Measurements from ENCODE around the gene MGAT4B. TPM values are rescaled to one million over a fixed set of nuclear protein-coding genes. Genes with fewer than 3 reads are reported as not detected.
A peak's percentile ranks its signal among the peaks of the same experiment; 100 is the strongest.

Gene MGAT4B
- total RNA-seq, 2 experiments from 2014 or later, result 95.8 to 96.8 TPM

DNA sequence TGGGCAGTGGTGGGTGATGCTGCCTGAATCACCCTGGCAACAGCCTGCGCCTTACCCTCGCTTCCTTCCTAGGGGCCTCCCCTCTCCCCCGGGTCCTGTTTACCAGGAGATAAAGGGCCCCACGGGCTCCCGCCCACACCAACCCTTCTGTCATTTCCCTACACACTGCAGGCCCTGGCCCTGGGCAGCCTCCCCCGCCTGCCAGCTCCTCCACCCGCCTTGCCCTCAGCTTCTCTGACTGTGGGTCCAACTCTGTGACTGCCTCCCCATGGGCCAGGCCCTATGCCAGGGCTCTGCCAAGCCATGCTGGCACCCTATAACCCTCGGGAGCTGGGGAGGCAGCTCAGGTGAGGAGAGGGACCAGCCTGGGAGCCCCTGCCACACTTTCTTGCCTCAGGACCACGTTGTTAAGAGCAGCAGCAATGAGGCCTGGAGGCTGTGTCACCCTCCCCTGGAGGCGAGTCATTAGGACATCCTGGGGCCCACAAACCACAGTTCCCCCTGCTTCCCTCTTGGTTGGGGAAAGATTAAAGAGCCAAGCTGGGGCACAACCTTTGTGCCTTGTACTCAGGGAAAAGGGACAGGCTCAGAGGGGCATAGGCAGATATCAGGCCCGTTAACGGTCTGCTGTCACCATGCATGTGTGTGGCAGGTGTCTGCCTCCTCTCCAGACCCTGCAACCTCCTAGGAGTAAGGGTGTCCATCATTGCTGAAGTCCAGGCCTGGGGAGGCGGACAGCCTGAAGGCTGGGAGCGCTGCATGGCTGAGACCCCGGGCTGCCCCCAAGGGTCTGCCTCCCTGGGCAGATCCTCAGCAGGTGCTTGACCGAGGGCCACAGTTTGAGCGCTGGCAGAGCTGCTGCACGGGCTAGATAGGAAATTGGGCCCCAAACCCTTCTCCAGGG, 2.8 kb downstream of the MGAT4B start:
- H3K4me1 Mint-ChIP-seq (ENCODE audit: low read depth), result peaks cover 33% of the 10 kb centered on the region
- H3K27me3 Mint-ChIP-seq, result no peaks in the 10 kb centered on the region
- CTCF ChIA-PET, result interaction anchor here (0.8 to 2.4 kb wide), 3 partner anchors 9 to 41 kb away, joined by 3 to 9 read pairs (median 4); partner anchors contain the start of gene SQSTM1
- peak; percentile 87 for DNase-seq
- no peaks in the 10 kb centered on the region for H3K9me3 Mint-ChIP-seq
- H3K4me3 Mint-ChIP-seq, result peak overlapping the region; percentile 86
- H3K27ac Mint-ChIP-seq, result peak overlapping the region; percentile 85
- intact Hi-C loops (cut with micrococcal nuclease), result loop anchor here (1.0 to 5.0 kb wide), 8 partner anchors 15 to 287 kb away; partner anchors contain the start of genes HNRNPH1, MAML1 and MRNIP
- H3K36me3 Mint-ChIP-seq, result peaks cover 22% of the 10 kb centered on the region
- POLR2A ChIA-PET, result interaction anchor here (0.9 to 3.9 kb wide), 2 partner anchors 16 to 103 kb away, joined by 3 to 19 read pairs; partner anchors contain the start of gene SQSTM1

DNA sequence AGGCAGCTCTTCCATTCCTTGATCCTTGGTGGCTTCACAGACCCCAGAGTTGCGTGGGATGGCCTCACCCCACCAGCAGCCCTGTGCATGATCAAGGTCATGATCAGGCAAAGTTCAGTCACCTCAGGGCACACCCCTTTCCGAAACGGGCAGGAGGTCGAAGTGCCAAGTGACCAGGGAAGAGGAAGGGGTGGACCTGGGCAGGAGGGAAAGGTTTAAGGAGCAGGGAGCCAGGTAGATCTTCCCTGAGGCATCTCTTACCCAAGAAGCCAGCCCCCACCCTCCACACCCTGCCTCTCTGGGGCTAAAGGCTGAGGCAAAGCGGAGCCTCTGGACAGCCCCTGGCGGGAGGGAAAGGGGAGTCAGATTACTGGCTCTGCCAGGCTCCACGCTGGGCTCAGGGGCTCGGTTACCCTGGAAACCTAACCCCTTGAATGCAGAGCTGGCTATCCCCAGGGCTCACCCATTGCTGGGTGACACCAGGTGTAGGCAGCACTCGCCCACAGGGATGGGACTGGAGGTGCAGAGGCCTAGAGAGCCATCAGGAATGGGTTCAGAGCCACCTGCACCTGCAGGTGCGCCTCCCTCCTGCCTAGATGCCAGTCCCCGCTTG, 3.6 kb downstream of the MGAT4B start:
- ChIA-PET POLR2A (interaction anchor here (1.4 to 3.9 kb wide), 3 partner anchors 17 to 56 kb away, joined by 4 to 19 read pairs (median 4); partner anchors contain the start of genes MRNIP and SQSTM1), CTCF (interaction anchor here (1.0 to 2.4 kb wide), 8 partner anchors 8 to 122 kb away, joined by 3 to 11 read pairs (median 6); partner anchors contain the start of genes CBY3, LTC4S and SQSTM1)
- Mint-ChIP-seq H3K4me1 (ENCODE audit: low read depth) (peaks cover 33% of the 10 kb centered on the region), H3K36me3 (peaks cover 23% of the 10 kb centered on the region), H3K4me3 (no peak overlapping the region), H3K9me3 (no peaks in the 10 kb centered on the region), H3K27ac (peak overlapping the region; percentile 40), H3K27me3 (no peaks in the 10 kb centered on the region)
- intact Hi-C loops (cut with micrococcal nuclease), result loop anchor here (2.0 to 5.0 kb wide), 4 partner anchors 34 to 181 kb away; partner anchors contain the start of gene HNRNPH1
- no peak for DNase-seq

DNA sequence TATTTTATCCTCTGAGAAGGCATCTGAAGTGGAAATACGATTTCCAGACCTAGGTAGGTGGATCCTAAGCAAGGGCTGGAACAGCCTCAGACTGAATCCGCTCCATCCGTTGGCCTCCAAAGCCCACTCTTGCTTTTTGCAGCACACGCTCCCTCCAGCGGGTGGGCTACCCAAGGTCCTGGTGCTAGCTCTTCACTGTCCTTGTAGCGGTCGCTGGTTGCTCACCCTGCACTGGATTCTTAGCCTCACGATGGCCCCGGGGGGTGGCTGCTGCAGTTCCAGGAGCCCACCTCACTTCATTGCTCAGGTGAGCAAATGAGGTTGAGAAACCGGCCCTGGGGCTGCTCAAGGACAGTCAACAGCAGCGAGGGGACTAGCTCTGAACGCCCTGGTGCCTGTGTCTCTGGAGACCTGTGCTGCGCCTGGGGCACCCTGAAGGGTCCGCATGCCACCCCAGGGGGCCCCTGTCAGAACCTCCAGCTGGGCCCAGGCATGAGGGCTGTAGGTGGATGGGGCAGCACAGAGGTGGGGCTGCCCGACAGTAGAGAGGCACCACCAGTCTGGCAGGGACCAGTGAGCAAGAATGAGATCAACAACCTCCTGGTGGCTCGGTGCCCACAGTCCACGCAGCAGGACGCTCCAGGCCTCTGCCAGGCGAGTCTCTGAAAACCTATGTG, 4.3 kb downstream of the MGAT4B start:
- peaks cover 33% of the 10 kb centered on the region for H3K4me1 Mint-ChIP-seq (ENCODE audit: low read depth)
- no peaks in the 10 kb centered on the region for H3K9me3 Mint-ChIP-seq
- H3K27me3 Mint-ChIP-seq, result no peaks in the 10 kb centered on the region
- intact Hi-C loops (cut with micrococcal nuclease), result loop anchor here (2.0 to 5.0 kb wide), 4 partner anchors 35 to 180 kb away; partner anchors contain the start of gene HNRNPH1
- H3K4me3 Mint-ChIP-seq, result no peak overlapping the region
- H3K36me3 Mint-ChIP-seq, result peaks cover 23% of the 10 kb centered on the region
- DNase-seq, result no peak
- peak overlapping the region; percentile 40 for H3K27ac Mint-ChIP-seq
- ChIA-PET CTCF (interaction anchor here (0.6 to 2.4 kb wide), 25 partner anchors 9 to 289 kb away, joined by 3 to 17 read pairs (median 5); partner anchors contain the start of genes CBY3, LTC4S, MAML1 and MRNIP), POLR2A (interaction anchor here (1.0 to 1.4 kb wide), 5 partner anchors 11 to 56 kb away, joined by 3 to 4 read pairs (median 3); partner anchors contain the start of genes MRNIP and SQSTM1)

GRCh38 chr5:179801304-179802206, 5.1 kb downstream of the MGAT4B start:
- H3K36me3 Mint-ChIP-seq, result peaks cover 27% of the 10 kb centered on the region
- no peak overlapping the region for H3K4me3 Mint-ChIP-seq
- no peaks in the 10 kb centered on the region for H3K27me3 Mint-ChIP-seq
- DNase-seq, result peak; percentile 90
- CTCF ChIA-PET, result interaction anchor here (0.6 to 2.4 kb wide), 28 partner anchors 8 to 290 kb away, joined by 3 to 17 read pairs (median 5); partner anchors contain the start of genes CBY3, LTC4S, MAML1 and MRNIP
- intact Hi-C loops (cut with micrococcal nuclease), result loop anchor here (2.0 to 5.0 kb wide), 4 partner anchors 36 to 179 kb away; partner anchors contain the start of gene HNRNPH1
- peak overlapping the region; percentile 8 for H3K27ac Mint-ChIP-seq
- POLR2A ChIA-PET, result interaction anchor here (1.0 to 1.4 kb wide), 5 partner anchors 12 to 57 kb away, joined by 3 to 4 read pairs (median 3); partner anchors contain the start of genes MRNIP and SQSTM1
- no peaks in the 10 kb centered on the region for H3K9me3 Mint-ChIP-seq
- peaks cover 38% of the 10 kb centered on the region for H3K4me1 Mint-ChIP-seq (ENCODE audit: low read depth)

GRCh38 chr5:179800696-179801201, 5.9 kb downstream of the MGAT4B start:
- POLR2A ChIA-PET, result no interaction called here
- Mint-ChIP-seq H3K27me3 (no peaks in the 10 kb centered on the region), H3K4me3 (no peak overlapping the region), H3K27ac (no peak overlapping the region), H3K9me3 (no peaks in the 10 kb centered on the region), H3K4me1 (ENCODE audit: low read depth) (peaks cover 39% of the 10 kb centered on the region), H3K36me3 (peaks cover 27% of the 10 kb centered on the region)
- DNase-seq, result no peak
- intact Hi-C loops (cut with micrococcal nuclease), result loop anchor here (5.0 kb wide), 3 partner anchors 37 to 178 kb away; partner anchors contain the start of gene HNRNPH1
- CTCF ChIA-PET, result interaction anchor here (0.7 to 2.1 kb wide), 2 partner anchors 19 to 95 kb away, joined by 3 to 11 read pairs; partner anchors contain the start of gene SQSTM1

GRCh38 chr5:179800071-179800695, 6.5 kb downstream of the MGAT4B start:
- H3K27ac Mint-ChIP-seq, result no peak overlapping the region
- POLR2A ChIA-PET, result no interaction called here
- intact Hi-C loops (cut with micrococcal nuclease), result loop anchor here (5.0 kb wide), 3 partner anchors 37 to 178 kb away; partner anchors contain the start of gene HNRNPH1

GRCh38 chr5:179799644-179799973, 7.1 kb downstream of the MGAT4B start:
- Mint-ChIP-seq H3K4me3 (no peak overlapping the region), H3K27me3 (no peaks in the 10 kb centered on the region), H3K9me3 (no peaks in the 10 kb centered on the region), H3K27ac (no peak overlapping the region), H3K4me1 (ENCODE audit: low read depth) (peaks cover 37% of the 10 kb centered on the region), H3K36me3 (peaks cover 21% of the 10 kb centered on the region)
- intact Hi-C loops (cut with micrococcal nuclease), result loop anchor here (10.0 kb wide), 1 partner anchor 245 kb away; the partner anchor contains the start of gene RUFY1
- ChIA-PET CTCF (no interaction called here), POLR2A (no interaction called here)
- DNase-seq, result no peak

More at GRCh38 chr5:179800071-179800695, 6.5 kb downstream of the MGAT4B start:
- Mint-ChIP-seq H3K9me3 (no peaks in the 10 kb centered on the region), H3K27me3 (no peaks in the 10 kb centered on the region), H3K4me1 (ENCODE audit: low read depth) (peaks cover 37% of the 10 kb centered on the region), H3K4me3 (no peak overlapping the region), H3K36me3 (peaks cover 25% of the 10 kb centered on the region)
- no peak for DNase-seq
- CTCF ChIA-PET, result interaction anchor here (0.7 kb wide), 1 partner anchor 96 kb away, joined by 3 read pairs; no protein-coding TSS in a partner anchor

- CTCF ChIA-PET, result interaction anchor here (0.9 kb wide), 2 partner anchors 59 to 65 kb away, joined by 3 read pairs; no protein-coding TSS in a partner anchor
- DNase-seq, result no peak
- intact Hi-C loops (cut with micrococcal nuclease), result loop anchor here (10.0 kb wide), 1 partner anchor 244 kb away; the partner anchor contains the start of gene RUFY1
- POLR2A ChIA-PET, result no interaction called here
- Mint-ChIP-seq H3K4me3 (no peak overlapping the region), H3K27ac (no peak overlapping the region), H3K36me3 (peaks cover 21% of the 10 kb centered on the region), H3K9me3 (no peaks in the 10 kb centered on the region), H3K4me1 (ENCODE audit: low read depth) (peaks cover 36% of the 10 kb centered on the region), H3K27me3 (no peaks in the 10 kb centered on the region)
Observed at GRCh38 chr5:179798771-179799643, 7.7 kb downstream of the MGAT4B start.

- POLR2A ChIA-PET, result no interaction called here
- Mint-ChIP-seq H3K4me1 (ENCODE audit: low read depth) (peaks cover 36% of the 10 kb centered on the region), H3K9me3 (no peaks in the 10 kb centered on the region), H3K27ac (no peak overlapping the region), H3K36me3 (peaks cover 21% of the 10 kb centered on the region), H3K27me3 (no peaks in the 10 kb centered on the region), H3K4me3 (no peak overlapping the region)
- CTCF ChIA-PET, result interaction anchor here (0.9 to 5.2 kb wide), 5 partner anchors 9 to 117 kb away, joined by 3 to 46 read pairs (median 3); partner anchors contain the start of gene CBY3
- DNase-seq, result no peak
- intact Hi-C loops (cut with micrococcal nuclease), result loop anchor here (10.0 kb wide), 1 partner anchor 243 kb away; the partner anchor contains the start of gene RUFY1
Observed at GRCh38 chr5:179798144-179798770, 8.4 kb downstream of the MGAT4B start.
